SHP77 treated with DMSO at 0.1 percent for 48 hours (cell line): ENCODE measurements around the gene MYO1B.

Experiments
- DNase-seq: peaks from one replicate; lab custom pipeline; 2025; lab: John Stamatoyannopoulos, UW

The MYO1B gene

GRCh38 chr2:191462370-191462769 lies 217.2 kb downstream of the MYO1B start:
- DNase-seq, result no peak

- DNase-seq, result no peak
Measured at GRCh38 chr2:191463790-191464189, 218.6 kb downstream of the MYO1B start.

- DNase-seq, result no peak
Measured at GRCh38 chr2:191465766-191466420, 220.7 kb downstream of the MYO1B start.

- DNase-seq, result no peak
Measured at GRCh38 chr2:191467113-191467512, 221.9 kb downstream of the MYO1B start.

- no peak for DNase-seq
Measured at GRCh38 chr2:191470306-191470705, 225.1 kb downstream of the MYO1B start.

GRCh38 chr2:191474464-191474863 lies 229.3 kb downstream of the MYO1B start:
- DNase-seq, result no peak
